GM19025 (cell line): Measurements from ENCODE around the gene ST3GAL4.
"Not testable (repeated sequence)": the region's sequence is repeated elsewhere in the genome, so short reads cannot be mapped to it uniquely, and the experiment has no call there.

Experiments
- ATAC-seq: cut with Tn5 transposase; IDR thresholded peaks from one replicate; pipeline ENCODE4 v1.9.1; 2021; ENCODE audit warnings: mild to moderate bottlenecking, low read depth, moderate library complexity; ENCODE audit not compliant: unreplicated experiment

Gene ST3GAL4

GRCh38 chr11:126383339-126384335 lies 28.2 kb downstream of the ST3GAL4 start:
- no peak for ATAC-seq

GRCh38 chr11:126384449-126385070 lies 29.1 kb downstream of the ST3GAL4 start:
- ATAC-seq, result no peak

GRCh38 chr11:126385991-126386728 lies 30.7 kb downstream of the ST3GAL4 start:
- no peak for ATAC-seq

GRCh38 chr11:126386729-126387071 lies 31.2 kb downstream of the ST3GAL4 start:
- not testable (repeated sequence) for ATAC-seq

GRCh38 chr11:126387857-126388256 lies 32.4 kb downstream of the ST3GAL4 start:
- no peak for ATAC-seq

GRCh38 chr11:126390272-126390867 lies 34.9 kb downstream of the ST3GAL4 start:
- no peak for ATAC-seq

GRCh38 chr11:126391286-126391954 lies 35.9 kb downstream of the ST3GAL4 start:
- no peak for ATAC-seq

GRCh38 chr11:126391970-126392632 lies 36.6 kb downstream of the ST3GAL4 start:
- ATAC-seq, result no peak

GRCh38 chr11:126392633-126393013 lies 37.1 kb downstream of the ST3GAL4 start:
- ATAC-seq, result no peak

GRCh38 chr11:126393143-126393542 lies 37.7 kb downstream of the ST3GAL4 start:
- ATAC-seq, result no peak

- ATAC-seq, result no peak
Observed at GRCh38 chr11:126394036-126394435, 38.5 kb downstream of the ST3GAL4 start.

- ATAC-seq, result not testable (repeated sequence)
Observed at GRCh38 chr11:126394634-126395072, 39.2 kb downstream of the ST3GAL4 start.

GRCh38 chr11:126395784-126396183 lies 40.3 kb downstream of the ST3GAL4 start:
- not testable (repeated sequence) for ATAC-seq

GRCh38 chr11:126396266-126396665 lies 40.8 kb downstream of the ST3GAL4 start:
- ATAC-seq, result not testable (repeated sequence)

GRCh38 chr11:126396965-126397364 lies 41.5 kb downstream of the ST3GAL4 start:
- no peak for ATAC-seq

GRCh38 chr11:126398296-126398695 lies 42.8 kb downstream of the ST3GAL4 start:
- no peak for ATAC-seq

- ATAC-seq, result no peak
Observed at GRCh38 chr11:126398721-126399120, 43.2 kb downstream of the ST3GAL4 start.

GRCh38 chr11:126400019-126400418 lies 44.5 kb downstream of the ST3GAL4 start:
- no peak for ATAC-seq

- ATAC-seq, result no peak
Observed at GRCh38 chr11:126400479-126400878, 45.0 kb downstream of the ST3GAL4 start.
